ENCODE results near the gene NFKBIA. TPM values are rescaled to one million over a fixed set of nuclear protein-coding genes. Genes with fewer than 3 reads are reported as not detected.

NFKBIA gene
- total RNA-seq, 1 donor from 2014 or later, result 78.0 TPM

DNA sequence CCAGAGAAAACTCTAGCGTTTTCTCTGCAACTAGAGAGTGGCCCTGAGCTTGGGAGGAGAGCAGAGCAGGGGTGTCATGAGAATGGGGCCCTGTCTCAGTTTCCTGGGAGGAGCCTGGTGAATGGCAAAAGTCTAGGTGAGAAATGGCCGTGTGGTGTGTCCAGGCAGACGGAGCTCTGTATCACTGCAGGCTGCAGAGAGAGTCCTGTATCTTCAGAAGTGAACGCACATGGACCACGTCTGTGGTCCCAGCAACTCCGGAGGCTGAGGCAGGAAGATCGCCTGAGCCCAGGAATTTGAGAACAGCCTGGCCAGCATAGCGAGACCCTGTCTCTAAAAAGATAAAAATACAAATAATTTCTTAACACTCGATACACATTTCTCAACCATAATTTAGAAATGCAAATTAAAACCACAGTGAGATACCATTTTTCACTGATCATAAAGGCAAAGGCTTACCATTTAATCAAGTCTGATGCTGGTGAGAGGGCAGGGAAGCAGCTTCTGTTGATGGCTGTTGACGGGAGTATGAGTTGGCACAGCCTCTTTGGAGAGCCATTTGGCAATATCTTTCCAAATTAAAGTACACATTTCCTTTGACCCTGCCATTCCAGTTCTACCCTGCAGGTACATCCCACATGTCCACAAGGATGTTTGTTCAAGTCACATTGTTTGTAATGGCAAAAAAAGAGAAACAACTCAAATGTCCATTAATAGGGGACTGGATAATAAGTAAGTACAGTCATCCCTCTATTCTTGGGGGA lies 51.0 kb downstream of the NFKBIA start:
- DNase-seq, result no peak
- Histone ChIP-seq H3K4me1 (peaks cover 28% of the 10 kb centered on the region), H3K4me3 (no peak overlapping the region), H3K27me3 (ENCODE audit: low read depth) (no peaks in the 10 kb centered on the region), H3K9me3 (replicated peaks) (no peaks in the 10 kb centered on the region), H3K27ac (replicated peaks) (no peak overlapping the region), H3K36me3 (no peaks in the 10 kb centered on the region)
- TF ChIP-seq, protein P1, sequence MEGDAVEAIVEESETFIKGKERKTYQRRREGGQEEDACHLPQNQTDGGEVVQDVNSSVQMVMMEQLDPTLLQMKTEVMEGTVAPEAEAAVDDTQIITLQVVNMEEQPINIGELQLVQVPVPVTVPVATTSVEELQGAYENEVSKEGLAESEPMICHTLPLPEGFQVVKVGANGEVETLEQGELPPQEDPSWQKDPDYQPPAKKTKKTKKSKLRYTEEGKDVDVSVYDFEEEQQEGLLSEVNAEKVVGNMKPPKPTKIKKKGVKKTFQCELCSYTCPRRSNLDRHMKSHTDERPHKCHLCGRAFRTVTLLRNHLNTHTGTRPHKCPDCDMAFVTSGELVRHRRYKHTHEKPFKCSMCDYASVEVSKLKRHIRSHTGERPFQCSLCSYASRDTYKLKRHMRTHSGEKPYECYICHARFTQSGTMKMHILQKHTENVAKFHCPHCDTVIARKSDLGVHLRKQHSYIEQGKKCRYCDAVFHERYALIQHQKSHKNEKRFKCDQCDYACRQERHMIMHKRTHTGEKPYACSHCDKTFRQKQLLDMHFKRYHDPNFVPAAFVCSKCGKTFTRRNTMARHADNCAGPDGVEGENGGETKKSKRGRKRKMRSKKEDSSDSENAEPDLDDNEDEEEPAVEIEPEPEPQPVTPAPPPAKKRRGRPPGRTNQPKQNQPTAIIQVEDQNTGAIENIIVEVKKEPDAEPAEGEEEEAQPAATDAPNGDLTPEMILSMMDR (IDR thresholded peaks at IDR 0.05; ENCODE audit: borderline replicate concordance), result no peak
- intact Hi-C loops (cut with micrococcal nuclease), result no loop called here

DNA sequence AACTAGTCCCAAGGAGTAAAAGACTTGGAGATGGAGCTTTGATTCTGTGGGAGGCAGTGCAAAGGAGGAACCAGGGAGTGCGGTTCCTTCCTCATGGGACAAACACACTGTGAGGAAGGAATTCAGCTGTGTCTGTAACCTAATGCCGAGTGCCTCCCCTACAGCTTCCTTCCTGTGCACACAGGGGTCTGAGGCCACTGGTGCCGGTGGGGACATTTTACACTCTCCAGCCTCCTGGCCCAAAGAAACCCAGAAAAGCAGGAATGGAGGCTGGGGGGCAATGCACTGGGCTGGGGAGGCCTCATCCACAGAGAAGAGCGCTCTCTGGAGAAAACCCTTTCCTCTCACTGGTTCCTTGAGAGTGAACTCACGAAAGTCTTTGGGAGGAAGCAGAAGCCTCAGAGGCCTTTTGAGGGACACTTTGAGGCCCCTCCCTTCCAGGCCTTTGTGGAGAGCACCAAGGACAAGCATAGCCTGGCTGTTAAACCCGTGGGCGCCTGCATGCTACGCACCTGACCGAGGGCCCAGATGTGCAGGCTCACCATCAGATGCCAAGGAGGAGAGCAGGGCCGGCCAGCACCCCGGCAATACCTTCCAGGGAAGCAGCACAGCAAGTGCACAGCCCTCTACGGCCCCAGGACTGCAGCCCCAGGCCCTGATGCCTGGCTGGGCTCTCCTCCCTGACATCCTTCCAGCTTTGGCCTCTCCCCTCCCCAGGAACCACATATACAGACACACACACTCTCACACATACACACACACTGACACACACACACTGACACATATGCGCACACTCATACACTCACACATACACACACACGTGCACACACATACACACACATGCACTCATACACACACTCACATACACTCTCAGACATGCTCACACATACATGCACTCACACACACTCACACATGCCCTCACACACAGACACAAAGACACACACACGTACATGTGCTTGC lies 52.0 kb downstream of the NFKBIA start:
- TF ChIP-seq, protein P1 (IDR thresholded peaks at IDR 0.05; ENCODE audit: borderline replicate concordance), result no peak
- H3K27me3 ChIP-seq (ENCODE audit: low read depth), result no peaks in the 10 kb centered on the region
- intact Hi-C loops (cut with micrococcal nuclease), result no loop called here
- H3K27ac ChIP-seq (replicated peaks), result peak overlapping the region; percentile 60
- DNase-seq, result no peak
- peaks cover 28% of the 10 kb centered on the region for H3K4me1 ChIP-seq
- no peak overlapping the region for H3K4me3 ChIP-seq
- no peaks in the 10 kb centered on the region for H3K36me3 ChIP-seq
- no peaks in the 10 kb centered on the region for H3K9me3 ChIP-seq (replicated peaks)

DNA sequence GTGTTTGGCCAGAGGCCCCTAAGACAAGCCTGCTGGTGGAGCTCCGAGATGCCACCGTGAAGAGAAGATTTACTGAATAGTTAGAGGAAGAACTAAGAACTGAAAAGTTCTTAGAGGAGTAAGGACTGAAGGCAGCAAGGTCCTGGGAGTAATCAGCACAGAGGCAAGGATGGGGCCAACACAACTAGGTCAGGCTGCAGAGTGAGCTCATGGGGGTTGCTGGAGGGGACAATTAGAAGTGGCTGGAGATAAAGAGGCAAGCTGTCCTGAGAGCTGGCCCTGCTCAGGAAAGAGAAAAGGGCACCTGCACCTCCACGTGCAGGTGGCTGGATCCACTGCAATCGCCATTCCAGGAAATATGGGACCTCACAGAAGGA lies 52.7 kb downstream of the NFKBIA start:
- intact Hi-C loops (cut with micrococcal nuclease), result no loop called here
- H3K27ac ChIP-seq (replicated peaks), result peak overlapping the region; percentile 60
- DNase-seq, result no peak
- no peaks in the 10 kb centered on the region for H3K36me3 ChIP-seq
- H3K27me3 ChIP-seq (ENCODE audit: low read depth), result no peaks in the 10 kb centered on the region
- no peaks in the 10 kb centered on the region for H3K9me3 ChIP-seq (replicated peaks)
- TF ChIP-seq, protein P1 (IDR thresholded peaks at IDR 0.05; ENCODE audit: borderline replicate concordance), result no peak
- no peak overlapping the region for H3K4me3 ChIP-seq
- H3K4me1 ChIP-seq, result peaks cover 28% of the 10 kb centered on the region

Other genes with a start within 250 kb of the NFKBIA start
- 179 TPM for gene PSMA6, start 112.4 kb downstream of the NFKBIA start, total RNA-seq
- not detected for gene INSM2, start 129.4 kb upstream of the NFKBIA start, total RNA-seq